ENCODE measurements around the gene HAO1.

DNA sequence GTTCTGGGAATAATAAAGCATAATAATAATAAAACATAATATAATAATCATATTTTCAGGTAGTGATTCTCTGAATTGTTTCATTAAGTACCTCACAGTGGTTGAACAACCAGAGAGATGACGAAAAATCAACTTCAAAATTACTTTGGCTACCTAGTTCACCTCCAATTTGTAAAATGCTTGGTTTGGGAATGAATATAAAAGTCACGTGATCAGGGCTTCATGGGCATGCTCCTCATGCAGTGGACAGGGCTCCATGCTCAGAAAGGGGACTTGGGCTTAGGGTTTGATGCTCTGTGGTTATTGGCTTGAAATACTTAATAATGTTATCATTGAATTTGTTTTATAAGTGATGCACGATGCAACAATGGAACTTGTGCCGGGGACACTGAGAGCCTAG is 58.2 kb downstream of the HAO1 start:
- no peak for TF ChIP-seq ZKSCAN1 (IDR thresholded peaks at IDR 0.05; ENCODE audit: low read length)
- no peak for TF ChIP-seq BCL6 (CRISPR knock-in tag; IDR thresholded peaks at IDR 0.05)
- TF ChIP-seq SIN3A (IDR thresholded peaks at IDR 0.05; ENCODE audit: borderline replicate concordance, low read depth, low read length), result no peak
- TF ChIP-seq, protein P1, sequence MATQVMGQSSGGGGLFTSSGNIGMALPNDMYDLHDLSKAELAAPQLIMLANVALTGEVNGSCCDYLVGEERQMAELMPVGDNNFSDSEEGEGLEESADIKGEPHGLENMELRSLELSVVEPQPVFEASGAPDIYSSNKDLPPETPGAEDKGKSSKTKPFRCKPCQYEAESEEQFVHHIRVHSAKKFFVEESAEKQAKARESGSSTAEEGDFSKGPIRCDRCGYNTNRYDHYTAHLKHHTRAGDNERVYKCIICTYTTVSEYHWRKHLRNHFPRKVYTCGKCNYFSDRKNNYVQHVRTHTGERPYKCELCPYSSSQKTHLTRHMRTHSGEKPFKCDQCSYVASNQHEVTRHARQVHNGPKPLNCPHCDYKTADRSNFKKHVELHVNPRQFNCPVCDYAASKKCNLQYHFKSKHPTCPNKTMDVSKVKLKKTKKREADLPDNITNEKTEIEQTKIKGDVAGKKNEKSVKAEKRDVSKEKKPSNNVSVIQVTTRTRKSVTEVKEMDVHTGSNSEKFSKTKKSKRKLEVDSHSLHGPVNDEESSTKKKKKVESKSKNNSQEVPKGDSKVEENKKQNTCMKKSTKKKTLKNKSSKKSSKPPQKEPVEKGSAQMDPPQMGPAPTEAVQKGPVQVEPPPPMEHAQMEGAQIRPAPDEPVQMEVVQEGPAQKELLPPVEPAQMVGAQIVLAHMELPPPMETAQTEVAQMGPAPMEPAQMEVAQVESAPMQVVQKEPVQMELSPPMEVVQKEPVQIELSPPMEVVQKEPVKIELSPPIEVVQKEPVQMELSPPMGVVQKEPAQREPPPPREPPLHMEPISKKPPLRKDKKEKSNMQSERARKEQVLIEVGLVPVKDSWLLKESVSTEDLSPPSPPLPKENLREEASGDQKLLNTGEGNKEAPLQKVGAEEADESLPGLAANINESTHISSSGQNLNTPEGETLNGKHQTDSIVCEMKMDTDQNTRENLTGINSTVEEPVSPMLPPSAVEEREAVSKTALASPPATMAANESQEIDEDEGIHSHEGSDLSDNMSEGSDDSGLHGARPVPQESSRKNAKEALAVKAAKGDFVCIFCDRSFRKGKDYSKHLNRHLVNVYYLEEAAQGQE (IDR thresholded peaks at IDR 0.05; ENCODE audit: borderline replicate concordance in 1 of 2, low read depth in 1 of 2, low read length in 2 of 2), result no peak
- TF ChIP-seq ZSCAN29 (CRISPR knock-in tag; conservative IDR thresholded peaks at IDR 0.05), result no peak
- no peak for TF ChIP-seq ZFX (CRISPR knock-in tag; IDR thresholded peaks at IDR 0.05; ENCODE audit: low read depth)
- TF ChIP-seq, protein P2, sequence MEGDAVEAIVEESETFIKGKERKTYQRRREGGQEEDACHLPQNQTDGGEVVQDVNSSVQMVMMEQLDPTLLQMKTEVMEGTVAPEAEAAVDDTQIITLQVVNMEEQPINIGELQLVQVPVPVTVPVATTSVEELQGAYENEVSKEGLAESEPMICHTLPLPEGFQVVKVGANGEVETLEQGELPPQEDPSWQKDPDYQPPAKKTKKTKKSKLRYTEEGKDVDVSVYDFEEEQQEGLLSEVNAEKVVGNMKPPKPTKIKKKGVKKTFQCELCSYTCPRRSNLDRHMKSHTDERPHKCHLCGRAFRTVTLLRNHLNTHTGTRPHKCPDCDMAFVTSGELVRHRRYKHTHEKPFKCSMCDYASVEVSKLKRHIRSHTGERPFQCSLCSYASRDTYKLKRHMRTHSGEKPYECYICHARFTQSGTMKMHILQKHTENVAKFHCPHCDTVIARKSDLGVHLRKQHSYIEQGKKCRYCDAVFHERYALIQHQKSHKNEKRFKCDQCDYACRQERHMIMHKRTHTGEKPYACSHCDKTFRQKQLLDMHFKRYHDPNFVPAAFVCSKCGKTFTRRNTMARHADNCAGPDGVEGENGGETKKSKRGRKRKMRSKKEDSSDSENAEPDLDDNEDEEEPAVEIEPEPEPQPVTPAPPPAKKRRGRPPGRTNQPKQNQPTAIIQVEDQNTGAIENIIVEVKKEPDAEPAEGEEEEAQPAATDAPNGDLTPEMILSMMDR (CRISPR knock-in tag; IDR thresholded peaks at IDR 0.05), result no peak
- no peak for TF ChIP-seq ARNT (IDR thresholded peaks at IDR 0.05)
- TF ChIP-seq HOXA7 (CRISPR knock-in tag; IDR thresholded peaks at IDR 0.05), result no peak
- TF ChIP-seq, protein P3, sequence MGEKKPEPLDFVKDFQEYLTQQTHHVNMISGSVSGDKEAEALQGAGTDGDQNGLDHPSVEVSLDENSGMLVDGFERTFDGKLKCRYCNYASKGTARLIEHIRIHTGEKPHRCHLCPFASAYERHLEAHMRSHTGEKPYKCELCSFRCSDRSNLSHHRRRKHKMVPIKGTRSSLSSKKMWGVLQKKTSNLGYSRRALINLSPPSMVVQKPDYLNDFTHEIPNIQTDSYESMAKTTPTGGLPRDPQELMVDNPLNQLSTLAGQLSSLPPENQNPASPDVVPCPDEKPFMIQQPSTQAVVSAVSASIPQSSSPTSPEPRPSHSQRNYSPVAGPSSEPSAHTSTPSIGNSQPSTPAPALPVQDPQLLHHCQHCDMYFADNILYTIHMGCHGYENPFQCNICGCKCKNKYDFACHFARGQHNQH (CRISPR knock-in tag; IDR thresholded peaks at IDR 0.05), result no peak
- no peak for TF ChIP-seq POLR2A (IDR thresholded peaks at IDR 0.05; ENCODE audit: insufficient read depth in 1 of 2, low read depth in 2 of 2, low read length in 2 of 2)
- TF ChIP-seq, protein P4, sequence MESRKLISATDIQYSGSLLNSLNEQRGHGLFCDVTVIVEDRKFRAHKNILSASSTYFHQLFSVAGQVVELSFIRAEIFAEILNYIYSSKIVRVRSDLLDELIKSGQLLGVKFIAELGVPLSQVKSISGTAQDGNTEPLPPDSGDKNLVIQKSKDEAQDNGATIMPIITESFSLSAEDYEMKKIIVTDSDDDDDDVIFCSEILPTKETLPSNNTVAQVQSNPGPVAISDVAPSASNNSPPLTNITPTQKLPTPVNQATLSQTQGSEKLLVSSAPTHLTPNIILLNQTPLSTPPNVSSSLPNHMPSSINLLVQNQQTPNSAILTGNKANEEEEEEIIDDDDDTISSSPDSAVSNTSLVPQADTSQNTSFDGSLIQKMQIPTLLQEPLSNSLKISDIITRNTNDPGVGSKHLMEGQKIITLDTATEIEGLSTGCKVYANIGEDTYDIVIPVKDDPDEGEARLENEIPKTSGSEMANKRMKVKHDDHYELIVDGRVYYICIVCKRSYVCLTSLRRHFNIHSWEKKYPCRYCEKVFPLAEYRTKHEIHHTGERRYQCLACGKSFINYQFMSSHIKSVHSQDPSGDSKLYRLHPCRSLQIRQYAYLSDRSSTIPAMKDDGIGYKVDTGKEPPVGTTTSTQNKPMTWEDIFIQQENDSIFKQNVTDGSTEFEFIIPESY (CRISPR knock-in tag; IDR thresholded peaks at IDR 0.05), result no peak
- no peak for TF ChIP-seq AHR (CRISPR knock-in tag; IDR thresholded peaks at IDR 0.05)
